OCI-LY1 (cell line): ENCODE results near the gene TEN1.

Source experiments
- H2AFZ ChIP-seq: fragments of 200-600 bp; sonication (generic), shearing (Covaris generic); 2 replicates; pipeline ENCODE4 v1.6.0; 2014; ENCODE audit warnings: antibody characterized with exemption, mild to moderate bottlenecking, low read length
- H3F3A ChIP-seq: fragments of 200-600 bp; sonication (generic), shearing (Covaris generic); 2 replicates; pipeline ENCODE4 v1.6.0; 2014; ENCODE audit warnings: mild to moderate bottlenecking, antibody characterized with exemption, low read length, moderate library complexity; ENCODE audit not compliant: insufficient read depth
- H3K27ac ChIP-seq: fragments of 200-600 bp; sonication (generic); 2 replicates; pipeline ENCODE4 v1.5.1; 2014; ENCODE audit warnings: low read length, mixed run types, mild to moderate bottlenecking, low read depth; ENCODE audit not compliant: poor library complexity, severe bottlenecking
- H3K27me3 ChIP-seq: fragments of 200-600 bp; sonication (generic); 2 replicates; pipeline ENCODE4 v1.6.0; 2014; ENCODE audit warnings: antibody characterized with exemption, mild to moderate bottlenecking, low read length, moderate library complexity; ENCODE audit not compliant: insufficient read depth
- H3K36me3 ChIP-seq: fragments of 200-600 bp; sonication (generic); 2 replicates; pipeline ENCODE4 v1.6.1; 2014; ENCODE audit warnings: mild to moderate bottlenecking, antibody characterized with exemption, low read length, moderate library complexity, mixed read lengths; ENCODE audit not compliant: insufficient read depth
- H3K4me1 ChIP-seq: fragments of 200-600 bp; sonication (generic); 2 replicates; pipeline ENCODE4 v1.5.1; 2014; ENCODE audit warnings: mild to moderate bottlenecking, low read length, moderate library complexity; ENCODE audit not compliant: insufficient read depth, severe bottlenecking
- H3K4me2 ChIP-seq: fragments of 200-600 bp; sonication (generic), shearing (Covaris generic); 2 replicates; pipeline ENCODE4 v1.6.1; 2014; ENCODE audit warnings: low read length
- H3K4me3 ChIP-seq: fragments of 200-600 bp; sonication (generic); 2 replicates; pipeline ENCODE4 v1.5.1; 2014; ENCODE audit warnings: low read length, low read depth, mild to moderate bottlenecking, mixed read lengths; ENCODE audit not compliant: poor library complexity, severe bottlenecking
- H3K79me2 ChIP-seq: fragments of 200-600 bp; shearing (Covaris generic); 2 replicates; pipeline ENCODE4 v1.6.1; 2016; ENCODE audit warnings: mixed run types, low read length, mixed read lengths; ENCODE audit not compliant: insufficient read depth
- H3K9ac ChIP-seq: fragments of 200-600 bp; sonication (generic), shearing (Covaris generic); 2 replicates; pipeline ENCODE4 v1.6.1; 2014; ENCODE audit warnings: mild to moderate bottlenecking, low read length, mixed read lengths
- H3K9me2 ChIP-seq: fragments of 200-600 bp; sonication (generic), shearing (Covaris generic); 2 replicates; pipeline ENCODE4 v1.6.1; 2014; ENCODE audit warnings: low read depth, mild to moderate bottlenecking, low read length, mixed read lengths
- H3K9me3 ChIP-seq: fragments of 200-600 bp; shearing (Covaris generic); 2 replicates; pipeline ENCODE4 v1.6.1; 2014; ENCODE audit warnings: low read length, mixed read lengths
- H4K20me1 ChIP-seq: fragments of 200-600 bp; sonication (generic), shearing (Covaris generic); 2 replicates; pipeline ENCODE4 v1.6.0; 2016; ENCODE audit warnings: mild to moderate bottlenecking, low read length; ENCODE audit not compliant: insufficient read depth
- EZH2 ChIP-seq: fragments of 200-600 bp; sonication (generic), shearing (Covaris generic); IDR thresholded peaks from 2 replicates; pipeline ENCODE4 v1.8.0; 2017; ENCODE audit warnings: borderline replicate concordance, mixed run types, mild to moderate bottlenecking, antibody characterized with exemption, low read length, moderate library complexity, mixed read lengths
- TF ChIP-seq, protein P1 (sequence below): fragments of 200-600 bp; sonication (generic), shearing (Covaris generic); IDR thresholded peaks from 2 replicates; pipeline ENCODE4 v1.5.1; 2017; ENCODE audit warnings: mild to moderate bottlenecking, antibody characterized with exemption, low read length, moderate library complexity, mixed read lengths

Gene TEN1

DNA sequence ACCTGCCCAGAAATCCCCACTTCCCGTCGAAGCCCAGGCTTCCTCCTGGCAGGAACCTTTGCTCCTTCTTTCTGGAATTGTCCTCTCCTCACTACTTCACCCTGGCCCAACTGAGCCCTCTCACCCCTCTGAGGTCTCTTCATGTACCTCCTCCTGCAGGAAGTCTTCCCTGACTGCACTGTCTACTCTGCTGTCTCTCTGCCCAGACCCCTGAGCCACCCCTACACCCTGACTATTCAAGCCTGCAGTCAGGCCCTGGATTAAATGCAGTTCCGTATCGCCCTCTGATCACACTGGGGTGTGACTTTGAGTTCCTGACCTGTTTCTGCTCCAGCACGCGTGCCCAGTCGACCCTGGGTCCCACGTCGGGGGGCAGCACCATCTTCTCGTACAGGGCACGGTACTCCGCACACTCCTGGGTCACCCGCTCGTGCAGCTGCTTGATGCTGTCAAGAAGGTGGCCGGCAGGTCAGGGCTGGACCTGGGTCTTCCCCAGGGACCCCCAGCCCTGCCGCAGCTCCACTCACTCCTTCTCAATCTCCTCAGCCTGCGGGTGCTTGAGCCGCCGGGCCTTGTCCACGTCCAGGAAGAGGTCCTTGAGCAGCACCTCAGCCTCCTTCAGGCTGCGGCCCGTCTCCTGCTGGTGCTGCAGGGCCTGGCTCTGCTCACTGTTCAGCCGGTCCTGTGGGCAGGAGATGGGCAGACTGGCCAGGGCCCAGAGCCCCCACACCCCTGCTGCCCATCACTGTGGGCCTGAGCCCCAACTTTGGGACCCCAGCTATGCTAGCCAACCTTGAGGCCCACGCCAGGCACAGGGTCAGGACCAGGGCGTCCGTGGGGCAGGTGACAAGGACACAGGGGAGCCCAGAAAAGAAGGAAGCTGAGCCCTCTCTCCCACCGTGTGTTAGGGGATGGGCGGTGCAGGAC lies 44.2 kb downstream of the TEN1 start:
- peaks cover 5% of the 10 kb centered on the region for H3K4me1 ChIP-seq
- H3K27ac ChIP-seq, result no peak overlapping the region
- H3K4me3 ChIP-seq, result no peak overlapping the region
- H2AFZ ChIP-seq, result no peak overlapping the region
- no peaks in the 10 kb centered on the region for H3F3A ChIP-seq
- no peak overlapping the region for H3K9ac ChIP-seq
- no peak overlapping the region for H3K4me2 ChIP-seq
- peaks cover 5% of the 10 kb centered on the region; the same call in 1 of the 2 replicates for H3K27me3 ChIP-seq
- no peaks in the 10 kb centered on the region for H3K36me3 ChIP-seq
- TF ChIP-seq, protein P1, sequence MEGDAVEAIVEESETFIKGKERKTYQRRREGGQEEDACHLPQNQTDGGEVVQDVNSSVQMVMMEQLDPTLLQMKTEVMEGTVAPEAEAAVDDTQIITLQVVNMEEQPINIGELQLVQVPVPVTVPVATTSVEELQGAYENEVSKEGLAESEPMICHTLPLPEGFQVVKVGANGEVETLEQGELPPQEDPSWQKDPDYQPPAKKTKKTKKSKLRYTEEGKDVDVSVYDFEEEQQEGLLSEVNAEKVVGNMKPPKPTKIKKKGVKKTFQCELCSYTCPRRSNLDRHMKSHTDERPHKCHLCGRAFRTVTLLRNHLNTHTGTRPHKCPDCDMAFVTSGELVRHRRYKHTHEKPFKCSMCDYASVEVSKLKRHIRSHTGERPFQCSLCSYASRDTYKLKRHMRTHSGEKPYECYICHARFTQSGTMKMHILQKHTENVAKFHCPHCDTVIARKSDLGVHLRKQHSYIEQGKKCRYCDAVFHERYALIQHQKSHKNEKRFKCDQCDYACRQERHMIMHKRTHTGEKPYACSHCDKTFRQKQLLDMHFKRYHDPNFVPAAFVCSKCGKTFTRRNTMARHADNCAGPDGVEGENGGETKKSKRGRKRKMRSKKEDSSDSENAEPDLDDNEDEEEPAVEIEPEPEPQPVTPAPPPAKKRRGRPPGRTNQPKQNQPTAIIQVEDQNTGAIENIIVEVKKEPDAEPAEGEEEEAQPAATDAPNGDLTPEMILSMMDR, result no peak
- TF ChIP-seq EZH2, result no peak
- H3K79me2 ChIP-seq, result no peaks in the 10 kb centered on the region
- no peaks in the 10 kb centered on the region for H3K9me3 ChIP-seq
- H3K9me2 ChIP-seq, result no peaks in the 10 kb centered on the region
- H4K20me1 ChIP-seq, result no peaks in the 10 kb centered on the region

DNA sequence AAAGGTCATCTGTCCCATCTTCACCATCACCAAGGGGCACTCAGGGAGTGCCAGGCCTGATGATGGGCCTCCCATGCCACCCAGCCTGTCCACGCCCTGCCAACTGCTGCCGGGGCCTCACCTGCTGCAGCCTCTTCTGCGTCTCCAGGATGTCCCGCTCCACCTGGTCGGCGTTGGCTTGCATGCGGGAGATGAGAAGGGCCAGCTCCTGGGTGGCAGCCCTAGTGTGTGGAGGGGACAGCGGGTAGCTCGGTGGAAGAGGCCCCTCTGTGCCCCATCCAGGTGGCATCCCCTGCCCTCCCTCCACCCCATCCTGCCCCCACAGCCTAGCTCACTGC lies 44.8 kb downstream of the TEN1 start:
- no peak overlapping the region for H3K9ac ChIP-seq
- H2AFZ ChIP-seq, result no peak overlapping the region
- H3K4me2 ChIP-seq, result no peak overlapping the region
- H3K4me3 ChIP-seq, result no peak overlapping the region
- no peaks in the 10 kb centered on the region for H3K36me3 ChIP-seq
- H4K20me1 ChIP-seq, result no peaks in the 10 kb centered on the region
- H3K27me3 ChIP-seq, result peaks cover 5% of the 10 kb centered on the region; the same call in 1 of the 2 replicates
- no peaks in the 10 kb centered on the region for H3K79me2 ChIP-seq
- H3F3A ChIP-seq, result no peaks in the 10 kb centered on the region
- no peaks in the 10 kb centered on the region for H3K9me3 ChIP-seq
- peaks cover 5% of the 10 kb centered on the region for H3K4me1 ChIP-seq
- no peak overlapping the region for H3K27ac ChIP-seq
- TF ChIP-seq, protein P1, result no peak
- no peak for TF ChIP-seq EZH2
- no peaks in the 10 kb centered on the region for H3K9me2 ChIP-seq

DNA sequence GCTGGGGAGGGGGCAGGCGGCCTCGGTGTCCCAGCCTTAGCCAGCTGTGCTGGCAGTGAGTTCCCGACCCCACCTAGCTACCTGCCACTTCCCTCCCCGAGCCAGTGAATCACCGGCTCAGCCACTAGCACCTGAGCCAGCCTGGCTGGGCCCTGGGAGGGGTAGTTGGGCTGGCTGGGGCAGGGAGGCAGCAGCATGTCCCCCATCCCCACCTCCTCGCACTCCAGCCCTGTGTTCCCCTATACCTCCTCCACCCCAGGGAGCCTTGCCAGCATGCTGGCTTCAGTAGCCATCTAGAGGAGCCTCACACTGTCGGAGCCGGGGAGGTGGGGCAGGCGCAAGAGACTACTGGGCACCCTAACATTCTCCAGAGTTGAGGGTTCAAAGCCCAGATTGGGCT lies 45.3 kb downstream of the TEN1 start:
- Histone ChIP-seq H3K36me3 (no peaks in the 10 kb centered on the region), H3K4me2 (no peak overlapping the region), H3K4me3 (no peak overlapping the region), H3K79me2 (no peaks in the 10 kb centered on the region), H3K9ac (no peak overlapping the region), H3K9me2 (no peaks in the 10 kb centered on the region), H4K20me1 (no peaks in the 10 kb centered on the region), H3K27ac (no peak overlapping the region), H3K27me3 (peaks cover 5% of the 10 kb centered on the region; the same call in 1 of the 2 replicates), H2AFZ (no peak overlapping the region), H3K4me1 (peaks cover 8% of the 10 kb centered on the region), H3F3A (no peaks in the 10 kb centered on the region), H3K9me3 (no peaks in the 10 kb centered on the region)
- TF ChIP-seq EZH2, result no peak
- TF ChIP-seq, protein P1, result no peak
